Naive thymus-derived CD4-positive, alpha-beta T cell (primary cell): ENCODE results near the gene GIGYF1. TPM values are rescaled to one million over a fixed set of nuclear protein-coding genes. Genes with fewer than 3 reads are reported as not detected.

Experiments
- ATAC-seq: fragments of 150-1000 bp; cut with Tn5 transposase; 2 replicates; pipeline ENCODE4 v1.10.0; 2021; ENCODE audit warnings: mild to moderate bottlenecking, moderate library complexity
- CTCF ChIA-PET: fragments of 350-600 bp; sonication (Branson Sonifier 250); formaldehyde crosslinking; loops from one replicate; lab custom pipeline; 2021; ENCODE audit warnings: antibody characterized with exemption; lab: Charles Lee
- POLR2A ChIA-PET: fragments of 350-600 bp; sonication (Branson Sonifier 250); formaldehyde crosslinking; loops from one replicate; lab custom pipeline; 2021; ENCODE audit warnings: antibody characterized with exemption, inconsistent platforms; lab: Charles Lee
- DNase-seq, 9 donors: peaks; one replicate each; pipeline versions ENCODE4 v3.0.0 to v3.0.0-alpha.2; 2020 to 2022; ENCODE audit warnings: mixed read lengths in 1 of 9
- H3K27ac ChIP-seq: one replicate; pipeline ENCODE4 v1.7.0; 2013; ENCODE audit warnings: mild to moderate bottlenecking, low read depth, low read length, moderate library complexity
- H3K27me3 ChIP-seq, 2 donors: one replicate each; pipeline ENCODE4 v1.7.0; 2013; ENCODE audit warnings: low read length in 2 of 2, mild to moderate bottlenecking in 2 of 2, moderate library complexity in 2 of 2; ENCODE audit not compliant: control insufficient read depth in 2 of 2, insufficient read depth in 2 of 2
- H3K36me3 ChIP-seq, 3 experiments: 1 replicate in 2 of 3; 2 replicates in 1 of 3; pipeline ENCODE4 v1.7.0; 2013; ENCODE audit warnings: low read length in 3 of 3, mild to moderate bottlenecking in 3 of 3, moderate library complexity in 1 of 3; ENCODE audit not compliant: insufficient read depth in 3 of 3, control insufficient read depth in 2 of 3
- H3K4me1 ChIP-seq, 2 donors: one replicate each; pipeline ENCODE4 v1.7.0; 2013; ENCODE audit warnings: low read length in 2 of 2, mild to moderate bottlenecking in 2 of 2, moderate library complexity in 1 of 2; ENCODE audit not compliant: control insufficient read depth in 2 of 2, insufficient read depth in 2 of 2
- H3K4me3 ChIP-seq: 2 replicates; pipeline ENCODE4 v1.7.0; 2013; ENCODE audit warnings: mild to moderate bottlenecking, low read length
- H3K9me3 ChIP-seq, 3 experiments: 1 replicate in 2 of 3; 2 replicates in 1 of 3; pipeline ENCODE4 v1.7.0; 2013; ENCODE audit warnings: low read length in 3 of 3; ENCODE audit not compliant: control insufficient read depth in 2 of 3
- H3K27ac Mint-ChIP-seq, 9 donors: one replicate each; pipeline ENCODE4 v1.8.0; 2020 to 2022; ENCODE audit warnings: mixed read lengths in 9 of 9, mild to moderate bottlenecking in 8 of 9, moderate library complexity in 5 of 9, inconsistent platforms in 2 of 9
- H3K27me3 Mint-ChIP-seq, 5 donors: one replicate each; pipeline ENCODE4 v1.8.0; 2021 to 2022; ENCODE audit warnings: mixed read lengths in 5 of 5, mild to moderate bottlenecking in 1 of 5
- H3K36me3 Mint-ChIP-seq, 5 donors: one replicate each; pipeline ENCODE4 v1.8.0; 2020 to 2022; ENCODE audit warnings: mixed read lengths in 5 of 5, mild to moderate bottlenecking in 3 of 5, inconsistent platforms in 1 of 5
- H3K4me1 Mint-ChIP-seq, 7 donors: one replicate each; pipeline ENCODE4 v1.8.0; 2020 to 2022; ENCODE audit warnings: mixed read lengths in 7 of 7, mild to moderate bottlenecking in 3 of 7, inconsistent platforms in 1 of 7
- H3K4me3 Mint-ChIP-seq, 10 donors: one replicate each; pipeline ENCODE4 v1.8.0; 2020 to 2022; ENCODE audit warnings: mild to moderate bottlenecking in 10 of 10, mixed read lengths in 10 of 10, moderate library complexity in 6 of 10, inconsistent platforms in 2 of 10
- H3K9me3 Mint-ChIP-seq, 11 donors: one replicate each; pipeline ENCODE4 v1.8.0; 2020 to 2022; ENCODE audit warnings: mixed read lengths in 11 of 11, mild to moderate bottlenecking in 4 of 11, inconsistent platforms in 1 of 11, moderate library complexity in 1 of 11
- intact Hi-C, 2 donors: fragments of 100-400 bp; cut with micrococcal nuclease; formaldehyde crosslinking; loops; one replicate each; pipeline ENCODE4 v1.15.1; 2023
- polyA plus RNA-seq, 2 donors: library from polyadenylated mRNA; unstranded; fragments of 300-500 nt; fragmentation: Illumina TruSeq; gene quantifications; one replicate each; pipeline ENCODE4 v1.2.3, GENCODE V29; 2021
- total RNA-seq, 6 experiments: library from RNA in 5 of 6; stranded (reverse) in 5 of 6; gene quantifications; 1 replicate in 5 of 6; 2 replicates in 1 of 6; pipeline ENCODE4 v1.2.3 and lab custom pipeline; 2021 to 2026

GIGYF1 gene
- total and polyA plus RNA-seq, 7 experiments from 2014 or later: 1.4 to 125 (median 84.0) TPM

- Histone ChIP-seq H3K4me1 (no peaks in the 10 kb centered on the region), H3K36me3 (no peaks in the 10 kb centered on the region), H3K9me3 (no peaks in the 10 kb centered on the region), H3K27ac (no peak within 1 kb of the TSS), H3K27me3 (no peaks in the 10 kb centered on the region), H3K4me3 (no peak within 1 kb of the TSS)
- peaks cover 0 to 9% (median 4%) of the 10 kb centered on the region in 5 donors for H3K27me3 Mint-ChIP-seq
- no peaks in the 10 kb centered on the region for H3K9me3 Mint-ChIP-seq
- CTCF ChIA-PET: no interaction called here
- H3K36me3 Mint-ChIP-seq: peaks cover 0 to 2% (median 0%) of the 10 kb centered on the region in 5 donors
- no peak within 1 kb of the TSS for H3K4me3 Mint-ChIP-seq
- intact Hi-C loops: no loop called here
- peaks cover 0 to 2% (median 0%) of the 10 kb centered on the region in 7 donors for H3K4me1 Mint-ChIP-seq
- DNase-seq (no peak), ATAC-seq (no peak)
- H3K27ac Mint-ChIP-seq: no peak within 1 kb of the TSS
- POLR2A ChIA-PET: no interaction called here
These were observed 52.6 kb downstream of the GIGYF1 start, which contains the start of gene TFR2 for GRCh38 chr7:100641463-100641859. Gene TFR2 (minus strand): TSS chr7:100641552. CDS start chr7:100641509, 43 bp downstream.

- peaks cover 0 to 2% (median 0%) of the 10 kb centered on the region in 5 donors for H3K36me3 Mint-ChIP-seq
- POLR2A ChIA-PET: no interaction called here
- CTCF ChIA-PET: no interaction called here
These were observed 53.3 kb downstream of the GIGYF1 start for GRCh38 chr7:100640517-100641440.

GRCh38 chr7:100639995-100640516, 54.0 kb downstream of the GIGYF1 start:
- H3K27ac Mint-ChIP-seq: no peak overlapping the region

More at GRCh38 chr7:100640517-100641440, 53.3 kb downstream of the GIGYF1 start:
- no peaks in the 10 kb centered on the region for H3K27me3 ChIP-seq
- H3K27ac Mint-ChIP-seq: no peak overlapping the region
- no peaks in the 10 kb centered on the region for H3K4me1 ChIP-seq
- H3K4me1 Mint-ChIP-seq: peaks cover 0 to 2% (median 0%) of the 10 kb centered on the region in 7 donors
- no peak for ATAC-seq
- no peak for DNase-seq
- H3K27ac ChIP-seq: no peak overlapping the region
- H3K4me3 Mint-ChIP-seq: no peak overlapping the region
- H3K9me3 ChIP-seq: no peaks in the 10 kb centered on the region
- intact Hi-C loops: no loop called here
- no peaks in the 10 kb centered on the region for H3K36me3 ChIP-seq
- H3K9me3 Mint-ChIP-seq: no peaks in the 10 kb centered on the region
- peaks cover 0 to 7% (median 4%) of the 10 kb centered on the region in 5 donors for H3K27me3 Mint-ChIP-seq
- no peak overlapping the region for H3K4me3 ChIP-seq

GRCh38 chr7:100632951-100633717, 60.9 kb downstream of the GIGYF1 start:
- H3K27ac Mint-ChIP-seq: peak overlapping the region in 7 of 9 donors; percentile 40 to 92 (median 63)

More at GRCh38 chr7:100639995-100640516, 54.0 kb downstream of the GIGYF1 start:
- Mint-ChIP-seq H3K4me1 (peaks cover 0 to 2% (median 0%) of the 10 kb centered on the region in 7 donors), H3K36me3 (peaks cover 0 to 2% (median 0%) of the 10 kb centered on the region in 5 donors), H3K4me3 (no peak overlapping the region), H3K27me3 (peaks cover 0 to 4% (median 1%) of the 10 kb centered on the region in 5 donors), H3K9me3 (no peaks in the 10 kb centered on the region)
- Histone ChIP-seq H3K27me3 (no peaks in the 10 kb centered on the region), H3K4me3 (no peak overlapping the region), H3K27ac (no peak overlapping the region), H3K36me3 (no peaks in the 10 kb centered on the region), H3K4me1 (no peaks in the 10 kb centered on the region), H3K9me3 (no peaks in the 10 kb centered on the region)
- CTCF ChIA-PET: no interaction called here
- POLR2A ChIA-PET: no interaction called here
- DNase-seq (no peak), ATAC-seq (no peak)
- intact Hi-C loops: no loop called here

GRCh38 chr7:100630066-100630465, 64.0 kb downstream of the GIGYF1 start:
- H3K9me3 Mint-ChIP-seq: peaks cover 0 to 4% (median 0%) of the 10 kb centered on the region in 11 donors
- Histone ChIP-seq H3K27ac (no peak overlapping the region), H3K4me3 (no peak overlapping the region), H3K27me3 (no peaks in the 10 kb centered on the region), H3K4me1 (peaks cover 14 to 18% of the 10 kb centered on the region in 2 donors), H3K9me3 (no peaks in the 10 kb centered on the region), H3K36me3 (no peaks in the 10 kb centered on the region)
- CTCF ChIA-PET: interaction anchor here (0.7 kb wide), 1 partner anchor 46 kb away, joined by 3 read pairs; no protein-coding TSS in a partner anchor
- H3K27me3 Mint-ChIP-seq: peaks cover 0 to 4% (median 0%) of the 10 kb centered on the region in 5 donors
- H3K36me3 Mint-ChIP-seq: peaks cover 0 to 14% (median 0%) of the 10 kb centered on the region in 5 donors
- H3K27ac Mint-ChIP-seq: peak overlapping the region in 6 of 9 donors; percentile 5 to 87 (median 40)
- peak overlapping the region in 5 of 10 donors; percentile 10 to 38 (median 21) for H3K4me3 Mint-ChIP-seq
- H3K4me1 Mint-ChIP-seq: peaks cover 20 to 63% (median 49%) of the 10 kb centered on the region in 7 donors
- POLR2A ChIA-PET: interaction anchor here (1.0 to 1.5 kb wide), 3 partner anchors 17 to 62 kb away, joined by 3 to 6 read pairs (median 3); partner anchors contain the start of gene MOSPD3
- ATAC-seq (no peak), DNase-seq (no peak)
- intact Hi-C loops: no loop called here

More at GRCh38 chr7:100632951-100633717, 60.9 kb downstream of the GIGYF1 start:
- no peaks in the 10 kb centered on the region for H3K4me1 ChIP-seq
- H3K4me3 ChIP-seq: peak overlapping the region; percentile 68
- H3K9me3 ChIP-seq: no peaks in the 10 kb centered on the region
- Mint-ChIP-seq H3K27me3 (peaks cover 0 to 4% (median 0%) of the 10 kb centered on the region in 5 donors), H3K4me3 (peak overlapping the region; percentile 79 to 89 (median 84)), H3K4me1 (peaks cover 10 to 42% (median 25%) of the 10 kb centered on the region in 7 donors), H3K9me3 (peaks cover 0 to 4% (median 0%) of the 10 kb centered on the region in 11 donors), H3K36me3 (peaks cover 0 to 10% (median 0%) of the 10 kb centered on the region in 5 donors)
- DNase-seq: peak in 8 of 9 donors; percentile 39 to 72 (median 45)
- H3K36me3 ChIP-seq: no peaks in the 10 kb centered on the region
- peak overlapping the region; percentile 56 for H3K27ac ChIP-seq
- POLR2A ChIA-PET: interaction anchor here (0.6 to 2.7 kb wide), 13 partner anchors 9 to 114 kb away, joined by 3 to 11 read pairs (median 4); partner anchors contain the start of genes ACTL6B, GNB2 and MOSPD3
- CTCF ChIA-PET: interaction anchor here (0.6 to 2.7 kb wide), 3 partner anchors 10 to 72 kb away, joined by 3 to 20 read pairs (median 5); partner anchors contain the start of gene POP7
- intact Hi-C loops: loop anchor here (1.0 to 2.0 kb wide), 5 partner anchors 29 to 58 kb away; partner anchors contain the start of genes GNB2 (in 2 of the 2), FBXO24 (in 1 of the 2) and LRCH4 (in 1 of the 2)
- ATAC-seq: peak; percentile 79
- H3K27me3 ChIP-seq: no peaks in the 10 kb centered on the region
